ENCODE data around the gene ZNF385C.

- no peak for TF ChIP-seq CTCF (IDR thresholded peaks at IDR 0.05; ENCODE audit: insufficient read depth, low read length)
- no peak for TF ChIP-seq POLR2AphosphoS5 (IDR thresholded peaks at IDR 0.05; ENCODE audit: low read depth)
- no peak for TF ChIP-seq REST (IDR thresholded peaks at IDR 0.05; ENCODE audit: insufficient replicate concordance, low read depth)
- no peak for TF ChIP-seq SPI1 (IDR thresholded peaks at IDR 0.05; ENCODE audit: borderline replicate concordance, low read depth)
- TF ChIP-seq GABPA (IDR thresholded peaks at IDR 0.05; ENCODE audit: low read depth): no peak
Measured at GRCh38 chr17:42090964-42091790, 7.1 kb downstream of the ZNF385C start.
